NCI-H1694 (cell line): Measurements from ENCODE around the gene ZFAND3.

ENCODE experiments used
- DNase-seq: peaks from one replicate; lab custom pipeline; 2025; lab: John Stamatoyannopoulos, UW

ZFAND3 gene

GRCh38 chr6:38004908-38005307, 185.4 kb downstream of the ZFAND3 start:
- no peak for DNase-seq

- DNase-seq = no peak
Observed at GRCh38 chr6:38011937-38012336, 192.4 kb downstream of the ZFAND3 start.

GRCh38 chr6:38012573-38012972, 193.0 kb downstream of the ZFAND3 start:
- DNase-seq = no peak

GRCh38 chr6:38015341-38015740, 195.8 kb downstream of the ZFAND3 start:
- DNase-seq = no peak

- no peak for DNase-seq
Observed at GRCh38 chr6:38016824-38017223, 197.3 kb downstream of the ZFAND3 start.

- no peak for DNase-seq
Observed at GRCh38 chr6:38018755-38019165, 199.2 kb downstream of the ZFAND3 start.

- DNase-seq = no peak
Observed at GRCh38 chr6:38020593-38020992, 201.1 kb downstream of the ZFAND3 start.

- DNase-seq = no peak
Observed at GRCh38 chr6:38021029-38021428, 201.5 kb downstream of the ZFAND3 start.

- DNase-seq = no peak
Observed at GRCh38 chr6:38021571-38021970, 202.0 kb downstream of the ZFAND3 start.

GRCh38 chr6:38022688-38023087, 203.2 kb downstream of the ZFAND3 start:
- no peak for DNase-seq

GRCh38 chr6:38024908-38025307, 205.4 kb downstream of the ZFAND3 start:
- no peak for DNase-seq

GRCh38 chr6:38025451-38025850, 205.9 kb downstream of the ZFAND3 start:
- DNase-seq = no peak

- no peak for DNase-seq
Observed at GRCh38 chr6:38027685-38028373, 208.3 kb downstream of the ZFAND3 start.

- DNase-seq = no peak
Observed at GRCh38 chr6:38030380-38030779, 210.9 kb downstream of the ZFAND3 start.

GRCh38 chr6:38032797-38033196, 213.3 kb downstream of the ZFAND3 start:
- no peak for DNase-seq

- no peak for DNase-seq
Observed at GRCh38 chr6:38033442-38033982, 214.0 kb downstream of the ZFAND3 start.

GRCh38 chr6:38034274-38034914, 214.9 kb downstream of the ZFAND3 start:
- no peak for DNase-seq

GRCh38 chr6:38035478-38035877, 216.0 kb downstream of the ZFAND3 start:
- no peak for DNase-seq

GRCh38 chr6:38039502-38039901, 220.0 kb downstream of the ZFAND3 start:
- DNase-seq = no peak

GRCh38 chr6:38040254-38040653, 220.7 kb downstream of the ZFAND3 start:
- no peak for DNase-seq

GRCh38 chr6:38043259-38043753, 223.8 kb downstream of the ZFAND3 start:
- no peak for DNase-seq

- no peak for DNase-seq
Observed at GRCh38 chr6:38045701-38046305, 226.3 kb downstream of the ZFAND3 start.

- no peak for DNase-seq
Observed at GRCh38 chr6:38047562-38047961, 228.0 kb downstream of the ZFAND3 start.
